H1 (cell line): Measurements from ENCODE around the gene CDCA4. TPM values are rescaled to one million over a fixed set of nuclear protein-coding genes. Genes with fewer than 3 reads are reported as not detected.

Source experiments
- CTCF ChIA-PET: fragments of 300-600 bp; sonication (Branson Sonifier 250); formaldehyde crosslinking; loops from one replicate; lab custom pipeline; 2021; ENCODE audit not compliant: partially characterized antibody; lab: Charles Lee
- POLR2A ChIA-PET: fragments of 300-600 bp; sonication (Branson Sonifier 250); formaldehyde crosslinking; loops from one replicate; lab custom pipeline; 2021; ENCODE audit warnings: inconsistent platforms; ENCODE audit not compliant: partially characterized antibody; lab: Charles Lee
- DNase-seq, 2 experiments: peaks; one replicate each; pipeline versions ENCODE4 v3.0.0 to v3.0.0-alpha.2; 2010 to 2022; ENCODE audit warnings: low spot score in 2 of 2, low read depth in 1 of 2, mixed read lengths in 1 of 2
- FAIRE-seq: peaks from 2 replicates; lab custom pipeline; 2011; peaks lifted over from hg19 to GRCh38; lab: Jason Lieb, UNC
- H2AFZ ChIP-seq: 2 replicates; pipeline ENCODE4 v1.8.1; 2012; ENCODE audit warnings: low read length, inconsistent platforms
- H2AK5ac ChIP-seq: 2 replicates; pipeline ENCODE4 v1.6.1; 2013; ENCODE audit warnings: low read depth, low read length
- H2BK120ac ChIP-seq: replicated peaks from 2 replicates; pipeline ENCODE3; 2013; ENCODE audit warnings: low read depth, low read length, inconsistent platforms
- H2BK12ac ChIP-seq: 2 replicates; pipeline ENCODE4 v1.6.1; 2013; ENCODE audit warnings: low read depth, low read length
- H2BK15ac ChIP-seq: 2 replicates; pipeline ENCODE4 v1.6.1; 2013; ENCODE audit warnings: low read length
- H2BK20ac ChIP-seq: 2 replicates; pipeline ENCODE4 v1.6.1; 2013; ENCODE audit warnings: low read length
- H2BK5ac ChIP-seq: 2 replicates; pipeline ENCODE4 v1.6.1; 2013; ENCODE audit warnings: low read depth, low read length
- H3K14ac ChIP-seq: 2 replicates; pipeline ENCODE4 v1.6.1; 2013; ENCODE audit warnings: inconsistent platforms; ENCODE audit not compliant: insufficient read length
- H3K18ac ChIP-seq: 2 replicates; pipeline ENCODE4 v1.6.1; 2013; ENCODE audit warnings: low read length; ENCODE audit errors: extremely low read depth
- H3K23ac ChIP-seq: 2 replicates; pipeline ENCODE4 v1.6.1; 2013; ENCODE audit warnings: inconsistent platforms; ENCODE audit not compliant: insufficient read length
- H3K23me2 ChIP-seq: 2 replicates; pipeline ENCODE4 v1.6.1; 2013; ENCODE audit warnings: low read depth, low read length
- H3K27ac ChIP-seq: 2 replicates; pipeline ENCODE4 v1.6.1; 2011; ENCODE audit warnings: low read depth, low read length, inconsistent platforms
- H3K27me3 ChIP-seq, 4 experiments: replicated peaks in 1 of 4; 1 replicate in 1 of 4; 2 replicates in 3 of 4; pipeline versions ENCODE4 v1.6.1 to v1.8.1; 2011 to 2013; ENCODE audit warnings: low read length in 3 of 4, mild to moderate bottlenecking in 3 of 4, inconsistent platforms in 2 of 4, mixed read lengths in 2 of 4, moderate library complexity in 1 of 4; ENCODE audit not compliant: control insufficient read depth in 3 of 4, insufficient read depth in 3 of 4; ENCODE audit errors: extremely low read depth in 1 of 4
- H3K36me3 ChIP-seq, 4 experiments: 2 replicates each; pipeline versions ENCODE4 v1.6.1 to v1.8.1; 2011 to 2013; ENCODE audit warnings: mild to moderate bottlenecking in 4 of 4, low read length in 3 of 4, moderate library complexity in 2 of 4, control low read depth in 1 of 4, inconsistent platforms in 1 of 4; ENCODE audit not compliant: insufficient read depth in 4 of 4, control insufficient read depth in 2 of 4
- H3K4ac ChIP-seq: replicated peaks from 2 replicates; pipeline ENCODE3; 2013; ENCODE audit warnings: low read length, low read depth, mixed read lengths, inconsistent platforms; ENCODE audit not compliant: insufficient read length
- H3K4me1 ChIP-seq, 4 experiments: replicated peaks in 1 of 4; 1 replicate in 1 of 4; 2 replicates in 3 of 4; pipeline versions ENCODE4 v1.6.1 to v1.8.1; 2011 to 2013; ENCODE audit warnings: low read length in 3 of 4, inconsistent platforms in 2 of 4, mixed read lengths in 1 of 4; ENCODE audit not compliant: insufficient read depth in 4 of 4, control insufficient read depth in 3 of 4
- H3K4me2 ChIP-seq, 2 experiments: 2 replicates each; pipeline versions ENCODE4 v1.6.1 to v1.8.1; 2011 to 2013; ENCODE audit warnings: low read depth in 2 of 2, low read length in 2 of 2, control low read depth in 1 of 2, inconsistent platforms in 1 of 2, mild to moderate bottlenecking in 1 of 2; ENCODE audit not compliant: insufficient read depth in 1 of 2
- H3K4me3 ChIP-seq, 4 experiments: fragments of 200-600, 300-600 bp in 1 of 4; sonication (generic), shearing (Covaris generic), sonication (Bioruptor Twin) in 1 of 4; 2 replicates each; pipeline versions ENCODE4 v1.5.1 to v1.8.1; 2011 to 2016; ENCODE audit warnings: low read length in 4 of 4, low read depth in 3 of 4, control low read depth in 2 of 4, inconsistent platforms in 2 of 4, mild to moderate bottlenecking in 2 of 4, mixed read lengths in 1 of 4, moderate library complexity in 1 of 4; ENCODE audit not compliant: insufficient read depth in 2 of 4; ENCODE audit errors: extremely low read depth in 1 of 4
- H3K56ac ChIP-seq: replicated peaks from 2 replicates; pipeline ENCODE3; 2013; ENCODE audit warnings: low read depth, mild to moderate bottlenecking, mixed read lengths, low read length, inconsistent platforms; ENCODE audit not compliant: insufficient read length
- H3K79me1 ChIP-seq: 2 replicates; pipeline ENCODE4 v1.6.1; 2013; ENCODE audit warnings: low read depth, low read length, control low read depth
- H3K79me2 ChIP-seq, 2 experiments: 2 replicates each; pipeline versions ENCODE4 v1.6.1 to v1.8.1; 2012 to 2013; ENCODE audit warnings: low read length in 2 of 2, mild to moderate bottlenecking in 2 of 2, inconsistent platforms in 1 of 2; ENCODE audit not compliant: insufficient read depth in 2 of 2, control insufficient read depth in 1 of 2
- H3K9ac ChIP-seq, 4 experiments: replicated peaks in 1 of 4; 1 replicate in 1 of 4; 2 replicates in 3 of 4; pipeline versions ENCODE4 v1.6.1 to v1.8.1; 2011 to 2013; ENCODE audit warnings: low read depth in 3 of 4, low read length in 3 of 4, control low read depth in 2 of 4, mild to moderate bottlenecking in 2 of 4, moderate library complexity in 2 of 4, inconsistent platforms in 1 of 4; ENCODE audit errors: extremely low read depth in 1 of 4
- H3K9me3 ChIP-seq, 2 experiments: 2 replicates each; pipeline versions ENCODE4 v1.6.1 to v1.8.1; 2012 to 2013; ENCODE audit warnings: mild to moderate bottlenecking in 2 of 2, moderate library complexity in 2 of 2, control low read depth in 1 of 2, inconsistent platforms in 1 of 2, low read depth in 1 of 2, low read length in 1 of 2, mixed read lengths in 1 of 2; ENCODE audit not compliant: insufficient read depth in 2 of 2
- H4K20me1 ChIP-seq, 2 experiments: replicated peaks in 1 of 2; 2 replicates each; pipeline versions ENCODE3 to v1.8.1; 2011 to 2013; ENCODE audit warnings: inconsistent platforms in 2 of 2, low read length in 2 of 2, mild to moderate bottlenecking in 1 of 2; ENCODE audit not compliant: insufficient read depth in 2 of 2, control insufficient read depth in 1 of 2
- H4K5ac ChIP-seq: 2 replicates; pipeline ENCODE4 v1.6.1; 2013; ENCODE audit warnings: low read length, low read depth, mixed read lengths, inconsistent platforms; ENCODE audit not compliant: insufficient read length
- H4K8ac ChIP-seq: 2 replicates; pipeline ENCODE4 v1.8.0; 2013; ENCODE audit warnings: mild to moderate bottlenecking, moderate library complexity, low read length, inconsistent platforms; ENCODE audit not compliant: insufficient read depth; ENCODE audit errors: extremely low read depth
- H4K91ac ChIP-seq: replicated peaks from 2 replicates; pipeline ENCODE3; 2013; ENCODE audit warnings: low read length, mixed read lengths, inconsistent platforms; ENCODE audit not compliant: insufficient read length
- ASH2L ChIP-seq: fragments of 200-600, 300-600 bp; sonication (generic); IDR thresholded peaks from one replicate; pipeline ENCODE4 v1.7.1; 2017; ENCODE audit warnings: low read length
- HDAC2 ChIP-seq, 2 experiments: fragments of 300-600 bp in 1 of 2; sonication (generic) in 1 of 2; IDR thresholded peaks; 2 replicates each; pipeline ENCODE4 v1.6.1; 2011 to 2012; ENCODE audit warnings: low read depth in 2 of 2, low read length in 2 of 2, mild to moderate bottlenecking in 2 of 2, moderate library complexity in 2 of 2, borderline replicate concordance in 1 of 2, inconsistent platforms in 1 of 2
- TAF1 ChIP-seq: IDR thresholded peaks from 2 replicates; pipeline ENCODE4 v1.6.1; 2011; ENCODE audit warnings: mild to moderate bottlenecking, low read depth, low read length
- WGBS, 2 experiments: shearing (Covaris generic) in 1 of 2; methylation state at CpG; one replicate each; pipeline versions ENCODE4 v1.1.6 to v1.1.7; 2013 to 2015; ENCODE audit warnings: low lambda C conversion rate in 2 of 2, mixed read lengths in 2 of 2, inconsistent platforms in 1 of 2, low coverage in 1 of 2, missing lambda C conversion rate in 1 of 2; ENCODE audit not compliant: insufficient replicate concordance in 2 of 2, insufficient coverage in 1 of 2, insufficient read length in 1 of 2; ENCODE audit errors: extremely low coverage in 1 of 2, missing lambda C conversion rate in 1 of 2; 5-methylcytosine and 5-hydroxymethylcytosine counted together
- polyA plus RNA-seq, 7 experiments: library from polyadenylated mRNA; depleted of rRNA in 3 of 7; stranded (reverse) in 5 of 7; unstranded in 2 of 7; fragments of >200 nt in 5 of 7; fragments of 200-250 nt in 2 of 7; gene quantifications; 1 replicate in 5 of 7; 2 replicates in 1 of 7; 4 replicates in 1 of 7; pipeline versions ENCODE4 v1.2.1 to v1.2.3, GENCODE V29; 2011 to 2013; ENCODE audit warnings: missing spikeins in 2 of 7, mixed read lengths in 2 of 7
- total RNA-seq: library from RNA; stranded (reverse); fragmentation: NEBNext Ultra II Directional; extraction: Animal tissue kit (Norgen Biotek cat#: 25700); gene quantifications from 2 replicates; pipeline ENCODE4 v1.2.1, GENCODE V29; 2021

CDCA4 gene
- total and polyA plus RNA-seq, 2 of the 8 experiments (the other 6 are each of a cell fraction or from before 2014, with no cell fraction given) = 49.9 to 62.4 TPM

DNA sequence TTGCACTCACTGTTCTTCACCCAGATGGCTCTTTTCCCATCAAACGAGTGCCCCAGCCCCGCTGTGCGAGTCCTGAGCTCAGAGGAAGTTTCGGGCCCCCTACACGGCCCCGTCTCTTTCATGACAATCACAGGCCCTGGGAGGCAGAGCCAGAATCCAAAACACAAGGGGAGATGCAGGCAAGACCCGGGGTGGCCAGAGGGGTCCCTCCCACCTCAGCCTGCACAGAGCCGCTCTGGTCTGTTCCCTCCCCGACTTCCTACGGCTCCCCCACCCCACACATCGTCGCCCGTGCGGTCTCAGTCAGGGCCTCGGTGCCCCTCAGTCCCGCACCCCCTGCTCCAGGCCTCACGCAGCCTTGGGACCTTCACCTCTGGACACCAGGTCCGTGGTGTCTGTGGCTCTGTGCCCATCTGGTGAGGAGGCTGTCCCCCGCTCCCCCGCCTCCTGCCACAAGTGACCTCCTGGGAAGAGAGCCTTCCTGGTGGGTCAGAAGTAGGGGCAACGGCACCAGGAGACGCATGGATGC is 35.5 kb upstream of the CDCA4 start:
- H4K8ac ChIP-seq = peak overlapping the region; percentile 91
- peaks cover 0 to 21% (median 14%) of the 10 kb centered on the region in 4 experiments; a peak in 6 of 7 replicates for H3K4me1 ChIP-seq
- TF ChIP-seq HDAC2 (IDR thresholded peaks at IDR 0.05; ENCODE audit: borderline replicate concordance in 1 of 2, low read depth in 2 of 2, low read length in 2 of 2) (0 out of 4 replicates have a peak, but pooled peaks of 1 of the 2 experiments have one; percentile 16), TAF1 (no peak), ASH2L (peak; percentile 33)
- CTCF ChIA-PET = interaction anchor here (1.0 to 3.8 kb wide), 7 partner anchors 9 to 83 kb away, joined by 3 to 25 read pairs (median 9); no protein-coding TSS in a partner anchor
- FAIRE-seq (no peak), DNase-seq (no peak)
- peaks cover 2 to 24% (median 19%) of the 10 kb centered on the region in 4 experiments; a peak in 5 of 7 replicates for H3K27me3 ChIP-seq
- H4K91ac ChIP-seq = peak overlapping the region; percentile 88
- no peaks in the 10 kb centered on the region for H3K79me2 ChIP-seq
- 29% methylated on average over 20 of the region's 22 CpGs; no CpG with 5 or more reads in 1 of the 2 experiments for WGBS, 2 experiments
- no peak overlapping the region for H3K4ac ChIP-seq
- H3K4me2 ChIP-seq = peak overlapping the region; percentile 41 to 88
- no peaks in the 10 kb centered on the region for H3K79me1 ChIP-seq
- no peak overlapping the region for H2BK20ac ChIP-seq
- no peak overlapping the region for H3K14ac ChIP-seq
- peak overlapping the region; percentile 72; the same call in 1 of the 2 replicates for H2BK15ac ChIP-seq
- no peak overlapping the region for H3K23ac ChIP-seq
- no peak overlapping the region for H3K27ac ChIP-seq
- no peak overlapping the region for H3K9ac ChIP-seq
- H2BK120ac ChIP-seq = no peak overlapping the region
- H3K23me2 ChIP-seq = peaks cover 7% of the 10 kb centered on the region; the same call in 1 of the 2 replicates
- POLR2A ChIA-PET = no interaction called here
- peak overlapping the region; percentile 66; the same call in 1 of the 2 replicates for H2AFZ ChIP-seq
- peaks cover 0 to 1% of the 10 kb centered on the region in 2 experiments for H4K20me1 ChIP-seq
- H3K36me3 ChIP-seq = no peaks in the 10 kb centered on the region
- H3K9me3 ChIP-seq = no peaks in the 10 kb centered on the region
- peak overlapping the region in 3 of 4 experiments; percentile 14 to 51 (median 14); a peak in 2 of 8 replicates for H3K4me3 ChIP-seq
- peak overlapping the region; percentile 77; the same call in 1 of the 2 replicates for H2BK12ac ChIP-seq
- peak overlapping the region; percentile 88 for H3K18ac ChIP-seq
- no peak overlapping the region for H3K56ac ChIP-seq
- H4K5ac ChIP-seq = peak overlapping the region; percentile 78
- H2BK5ac ChIP-seq = peak overlapping the region; percentile 46; the same call in 1 of the 2 replicates
- H2AK5ac ChIP-seq = no peak overlapping the region
